H9 (cell line): ENCODE results near the gene OR10A6. TPM values are rescaled to one million over a fixed set of nuclear protein-coding genes. Genes with fewer than 3 reads are reported as not detected.

Experiments
- DNase-seq: peaks from one replicate; pipeline ENCODE4 v3.0.0-alpha.2; 2017
- H2AFZ ChIP-seq: one replicate; pipeline ENCODE4 v1.6.1; 2013; ENCODE audit warnings: mild to moderate bottlenecking, low read length, control low read depth, moderate library complexity
- H2AK5ac ChIP-seq: 2 replicates; pipeline ENCODE4 v1.6.1; 2013; ENCODE audit warnings: low read length, control low read depth, mixed read lengths; ENCODE audit not compliant: insufficient read length
- H2BK120ac ChIP-seq: one replicate; pipeline ENCODE4 v1.6.1; 2013; ENCODE audit warnings: low read depth, mild to moderate bottlenecking, low read length, control low read depth, inconsistent platforms; ENCODE audit not compliant: poor library complexity, severe bottlenecking
- H2BK12ac ChIP-seq: 2 replicates; pipeline ENCODE4 v1.6.1; 2013; ENCODE audit warnings: low read length, control low read depth, mixed read lengths, low read depth; ENCODE audit not compliant: insufficient read length
- H2BK15ac ChIP-seq: 2 replicates; pipeline ENCODE4 v1.6.1; 2013; ENCODE audit warnings: low read depth, low read length, control low read depth
- H2BK20ac ChIP-seq: one replicate; pipeline ENCODE4 v1.6.1; 2013; ENCODE audit warnings: low read depth, mild to moderate bottlenecking, low read length, control low read depth, inconsistent platforms; ENCODE audit not compliant: poor library complexity, severe bottlenecking
- H2BK5ac ChIP-seq: 2 replicates; pipeline ENCODE4 v1.6.1; 2013; ENCODE audit warnings: low read length, control low read depth, mixed read lengths; ENCODE audit not compliant: insufficient read length
- H3K14ac ChIP-seq: 2 replicates; pipeline ENCODE4 v1.6.1; 2013; ENCODE audit warnings: low read length, control low read depth; ENCODE audit not compliant: insufficient read depth
- H3K18ac ChIP-seq: 2 replicates; pipeline ENCODE4 v1.6.1; 2013; ENCODE audit warnings: low read depth, mild to moderate bottlenecking, mixed read lengths, low read length, control low read depth; ENCODE audit not compliant: insufficient read length
- H3K23ac ChIP-seq: 2 replicates; pipeline ENCODE4 v1.6.1; 2013; ENCODE audit warnings: low read length, control low read depth, mixed read lengths, low read depth; ENCODE audit not compliant: insufficient read length
- H3K23me2 ChIP-seq: 2 replicates; pipeline ENCODE4 v1.6.1; 2013; ENCODE audit warnings: low read depth, mild to moderate bottlenecking, mixed read lengths, low read length, control low read depth; ENCODE audit not compliant: insufficient read length, poor library complexity, severe bottlenecking
- H3K27ac ChIP-seq: 2 replicates; pipeline ENCODE4 v1.5.1; 2013; ENCODE audit warnings: low read length, control low read depth, mixed read lengths, low read depth; ENCODE audit not compliant: insufficient read length
- H3K27me3 ChIP-seq: 2 replicates; pipeline ENCODE4 v1.6.1; 2013; ENCODE audit warnings: low read length, control low read depth, inconsistent platforms; ENCODE audit not compliant: insufficient read depth
- H3K4ac ChIP-seq: 2 replicates; pipeline ENCODE4 v1.6.1; 2013; ENCODE audit warnings: low read depth, mild to moderate bottlenecking, control low read depth, inconsistent platforms, low read length, moderate library complexity
- H3K4me1 ChIP-seq: 2 replicates; pipeline ENCODE4 v1.6.1; 2013; ENCODE audit warnings: low read length, control low read depth, inconsistent platforms; ENCODE audit not compliant: insufficient read depth
- H3K4me2 ChIP-seq: 2 replicates; pipeline ENCODE4 v1.6.1; 2013; ENCODE audit warnings: low read length, control low read depth, mixed read lengths; ENCODE audit not compliant: insufficient read length, insufficient read depth
- H3K56ac ChIP-seq: 2 replicates; pipeline ENCODE4 v1.6.1; 2013; ENCODE audit warnings: low read depth, mild to moderate bottlenecking, mixed read lengths, low read length, control low read depth; ENCODE audit not compliant: insufficient read length
- H3K79me1 ChIP-seq: 2 replicates; pipeline ENCODE4 v1.6.1; 2013; ENCODE audit warnings: low read depth, mild to moderate bottlenecking, moderate library complexity, low read length, control low read depth, inconsistent platforms; ENCODE audit not compliant: insufficient read depth, poor library complexity, severe bottlenecking
- H3K79me2 ChIP-seq: 2 replicates; pipeline ENCODE4 v1.6.1; 2013; ENCODE audit warnings: low read length, control low read depth, inconsistent platforms; ENCODE audit not compliant: insufficient read depth
- H3K9ac ChIP-seq: 2 replicates; pipeline ENCODE4 v1.6.1; 2013; ENCODE audit warnings: low read length, control low read depth, mixed read lengths; ENCODE audit not compliant: insufficient read length; ENCODE audit errors: extremely low read depth
- H3K9me3 ChIP-seq: one replicate; pipeline ENCODE4 v1.6.1; 2013; ENCODE audit warnings: low read depth, low read length, inconsistent platforms; ENCODE audit not compliant: control insufficient read depth
- H3T11ph ChIP-seq: one replicate; pipeline ENCODE4 v1.6.1; 2013; ENCODE audit warnings: mild to moderate bottlenecking, low read length, control low read depth, inconsistent platforms
- H4K20me1 ChIP-seq: one replicate; pipeline ENCODE4 v1.6.1; 2013; ENCODE audit not compliant: control insufficient read depth, insufficient read length, insufficient read depth
- H4K5ac ChIP-seq: 2 replicates; pipeline ENCODE4 v1.6.1; 2013; ENCODE audit warnings: low read depth, mild to moderate bottlenecking, mixed read lengths, low read length, control low read depth; ENCODE audit not compliant: insufficient read length
- H4K8ac ChIP-seq: replicated peaks from 2 replicates; pipeline ENCODE4 v1.6.1; 2013; ENCODE audit warnings: low read length, control low read depth, mixed read lengths, low read depth; ENCODE audit not compliant: insufficient read length
- H4K91ac ChIP-seq: 2 replicates; pipeline ENCODE4 v1.6.1; 2013; ENCODE audit warnings: low read depth, mild to moderate bottlenecking, moderate library complexity, mixed read lengths, low read length, control low read depth; ENCODE audit not compliant: insufficient read length
- H3K27ac Mint-ChIP-seq, 3 experiments: 2 replicates in 2 of 3; 3 replicates in 1 of 3; pipeline ENCODE4 v1.8.0; 2020 to 2021; ENCODE audit warnings: mixed read lengths in 3 of 3, mild to moderate bottlenecking in 1 of 3, moderate library complexity in 1 of 3
- H3K27me3 Mint-ChIP-seq: 2 replicates; pipeline ENCODE4 v1.8.0; 2021; ENCODE audit warnings: low read depth, mild to moderate bottlenecking, moderate library complexity, mixed read lengths
- H3K36me3 Mint-ChIP-seq, 3 experiments: 2 replicates in 2 of 3; 3 replicates in 1 of 3; pipeline ENCODE4 v1.8.0; 2020 to 2021; ENCODE audit warnings: low read depth in 3 of 3, mixed read lengths in 3 of 3; ENCODE audit not compliant: insufficient read depth in 1 of 3
- H3K4me1 Mint-ChIP-seq, 2 experiments: 2 replicates each; pipeline ENCODE4 v1.8.0; 2020; ENCODE audit warnings: mixed read lengths in 2 of 2
- H3K4me3 Mint-ChIP-seq, 2 experiments: 2 replicates in 1 of 2; 3 replicates in 1 of 2; pipeline ENCODE4 v1.8.0; 2020 to 2021; ENCODE audit warnings: mild to moderate bottlenecking in 2 of 2, mixed read lengths in 2 of 2, moderate library complexity in 1 of 2
- H3K9me3 Mint-ChIP-seq, 2 experiments: 2 replicates in 1 of 2; 3 replicates in 1 of 2; pipeline ENCODE4 v1.8.0; 2020; ENCODE audit warnings: mild to moderate bottlenecking in 2 of 2, mixed read lengths in 2 of 2, moderate library complexity in 1 of 2
- CTCF ChIP-seq: fragments of 200-600 bp; sonication (generic); conservative IDR thresholded peaks from 3 replicates; pipeline ENCODE4 v1.8.0; 2021; ENCODE audit warnings: antibody characterized with exemption, mild to moderate bottlenecking
- WGBS: extraction: QIAGEN DNeasy Blood & Tissue Kit; methylation state at CpG from one replicate; pipeline ENCODE4 v1.1.7; 2013; ENCODE audit warnings: missing lambda C conversion rate, low lambda C conversion rate, mixed read lengths; ENCODE audit not compliant: insufficient read length; ENCODE audit errors: extremely low coverage; 5-methylcytosine and 5-hydroxymethylcytosine counted together
- total RNA-seq: library from RNA; stranded (reverse); gene quantifications from 2 replicates; pipeline ENCODE4 v1.2.1, GENCODE V29; 2021

OR10A6 gene
- total RNA-seq, 1 experiment from 2014 or later = not detected

GRCh38 chr11:7898666-7899283, 32.3 kb downstream of the OR10A6 start:
- no peak overlapping the region for H3T11ph ChIP-seq
- peaks cover 7 to 20% of the 10 kb centered on the region in 2 experiments for H3K4me1 Mint-ChIP-seq

More at GRCh38 chr11:7898666-7899283, 32.3 kb downstream of the OR10A6 start:
- Histone ChIP-seq H3K9ac (no peak overlapping the region), H3K4me2 (no peak overlapping the region), H3K4me1 (no peaks in the 10 kb centered on the region), H3K14ac (no peak overlapping the region), H4K20me1 (peaks cover 3% of the 10 kb centered on the region), H2AK5ac (no peak overlapping the region), H2BK5ac (no peak overlapping the region), H3K27ac (no peak overlapping the region), H3K4ac (no peak overlapping the region), H2BK20ac (no peak overlapping the region), H4K5ac (no peak overlapping the region), H3K9me3 (no peaks in the 10 kb centered on the region), H3K18ac (no peak overlapping the region), H2BK120ac (no peak overlapping the region), H3K23me2 (no peaks in the 10 kb centered on the region), H3K79me1 (no peaks in the 10 kb centered on the region), H3K23ac (no peak overlapping the region), H3K56ac (no peak overlapping the region), H2BK15ac (no peak overlapping the region), H4K91ac (no peak overlapping the region), H4K8ac (no peak overlapping the region), H2AFZ (no peak overlapping the region), H2BK12ac (no peak overlapping the region), H3K27me3 (no peaks in the 10 kb centered on the region), H3K79me2 (no peaks in the 10 kb centered on the region)
- Mint-ChIP-seq H3K9me3 (peaks cover 3 to 5% of the 10 kb centered on the region in 2 experiments; a peak in 4 of 5 replicates), H3K4me3 (no peak overlapping the region; a peak in 1 of 5 replicates), H3K27me3 (peaks cover 3% of the 10 kb centered on the region; the same call in 1 of the 2 replicates), H3K27ac (no peak overlapping the region), H3K36me3 (peaks cover 0 to 10% (median 0%) of the 10 kb centered on the region in 3 experiments; a peak in 2 of 7 replicates)
- TF ChIP-seq CTCF = no peak
- WGBS = no CpG with 5 or more reads among the region's 5 CpGs
- no peak for DNase-seq
